ENCODE results near the gene MFAP4.
"Not testable (repeated sequence)": the region's sequence is repeated elsewhere in the genome, so short reads cannot be mapped to it uniquely, and the experiment has no call there.

Gene MFAP4

GRCh38 chr17:19369846-19370492 is 17.0 kb downstream of the MFAP4 start:
- no peak for DNase-seq

- no peak for DNase-seq
Measured at GRCh38 chr17:19369107-19369778, 17.7 kb downstream of the MFAP4 start.

GRCh38 chr17:19368229-19368628 is 18.8 kb downstream of the MFAP4 start:
- no peak for DNase-seq

- DNase-seq: no peak
Measured at GRCh38 chr17:19366637-19366972, 20.4 kb downstream of the MFAP4 start.

- DNase-seq: no peak
Measured at GRCh38 chr17:19365833-19366636, 21.0 kb downstream of the MFAP4 start.

- DNase-seq: no peak
Measured at GRCh38 chr17:19365499-19365817, 21.5 kb downstream of the MFAP4 start.

- no peak for DNase-seq
Measured at GRCh38 chr17:19364699-19365498, 22.1 kb downstream of the MFAP4 start.

GRCh38 chr17:19363460-19364035 is 23.4 kb downstream of the MFAP4 start:
- DNase-seq: no peak

GRCh38 chr17:19363114-19363438 is 23.9 kb downstream of the MFAP4 start:
- DNase-seq: no peak

- no peak for DNase-seq
Measured at GRCh38 chr17:19362277-19363113, 24.5 kb downstream of the MFAP4 start, which contains the start of gene B9D1. Gene B9D1 (minus strand): TSS chr17:19362723. CDS start chr17:19362569, 154 bp downstream.

GRCh38 chr17:19361944-19362276 is 25.1 kb downstream of the MFAP4 start:
- DNase-seq: no peak

GRCh38 chr17:19361326-19361725 is 25.7 kb downstream of the MFAP4 start:
- no peak for DNase-seq

- DNase-seq: no peak
Measured at GRCh38 chr17:19360772-19361171, 26.2 kb downstream of the MFAP4 start.

GRCh38 chr17:19359856-19360255 is 27.1 kb downstream of the MFAP4 start:
- no peak for DNase-seq

GRCh38 chr17:19359151-19359550 is 27.8 kb downstream of the MFAP4 start:
- DNase-seq: no peak

GRCh38 chr17:19357761-19358160 is 29.2 kb downstream of the MFAP4 start:
- no peak for DNase-seq

GRCh38 chr17:19357351-19357750 is 29.6 kb downstream of the MFAP4 start:
- no peak for DNase-seq

GRCh38 chr17:19354748-19355147 is 32.2 kb downstream of the MFAP4 start:
- no peak for DNase-seq

- DNase-seq: not testable (repeated sequence)
Measured at GRCh38 chr17:19353401-19353800, 33.6 kb downstream of the MFAP4 start.

- DNase-seq: no peak
Measured at GRCh38 chr17:19348806-19349205, 38.2 kb downstream of the MFAP4 start.

GRCh38 chr17:19348081-19348650 is 38.8 kb downstream of the MFAP4 start:
- no peak for DNase-seq
